HEK293 (cell line): ENCODE measurements around the gene NOC2L.

Source experiments
- EGR2 ChIP-seq: fragments of 450-650 bp; formaldehyde crosslinking; IDR thresholded peaks from 2 replicates; pipeline ENCODE4 v1.5.1; 2016; ENCODE audit warnings: low read depth, missing biosample characterization, missing genetic modification characterization
- GLI4 ChIP-seq: fragments of 450-650 bp; formaldehyde crosslinking; IDR thresholded peaks from 2 replicates; pipeline ENCODE4 v1.5.1; 2016; ENCODE audit warnings: missing biosample characterization, missing genetic modification characterization
- GLIS1 ChIP-seq: fragments of 450-650 bp; formaldehyde crosslinking; IDR thresholded peaks from 2 replicates; pipeline ENCODE4 v1.5.1; 2016; ENCODE audit warnings: missing biosample characterization, missing genetic modification characterization
- HOXC10 ChIP-seq: sonication (generic); formaldehyde crosslinking; IDR thresholded peaks from 2 replicates; pipeline ENCODE4 v1.8.1; 2023; ENCODE audit warnings: mild to moderate bottlenecking, missing genetic modification reagents
- KLF9 ChIP-seq: fragments of 450-650 bp; formaldehyde crosslinking; IDR thresholded peaks from 2 replicates; pipeline ENCODE4 v1.5.1; 2016; ENCODE audit warnings: missing biosample characterization, missing genetic modification characterization, low read depth
- OVOL3 ChIP-seq: fragments of 450-650 bp; formaldehyde crosslinking; IDR thresholded peaks from 2 replicates; pipeline ENCODE4 v1.5.1; 2016; ENCODE audit warnings: missing biosample characterization, missing genetic modification characterization
- PRDM1 ChIP-seq: fragments of 450-650 bp; formaldehyde crosslinking; IDR thresholded peaks from 2 replicates; pipeline ENCODE4; 2016; ENCODE audit warnings: missing biosample characterization, missing genetic modification characterization
- SETDB1 ChIP-seq: IDR thresholded peaks from one replicate; pipeline ENCODE4 v1.6.1; 2017; ENCODE audit warnings: mild to moderate bottlenecking, low read length, moderate library complexity, mixed read lengths; ENCODE audit not compliant: insufficient read length
- SP3 ChIP-seq: fragments of 450-650 bp; formaldehyde crosslinking; IDR thresholded peaks from 2 replicates; pipeline ENCODE4 v1.5.1; 2016; ENCODE audit warnings: missing biosample characterization, missing genetic modification characterization
- SP7 ChIP-seq: fragments of 450-650 bp; formaldehyde crosslinking; IDR thresholded peaks from 2 replicates; pipeline ENCODE4 v1.5.1; 2016; ENCODE audit warnings: missing biosample characterization, missing genetic modification characterization
- ZBTB21 ChIP-seq: fragments of 450-650 bp; formaldehyde crosslinking; IDR thresholded peaks from 2 replicates; pipeline ENCODE4 v1.5.1; 2017; ENCODE audit warnings: missing biosample characterization, missing genetic modification characterization
- ZBTB7A ChIP-seq: fragments of 450-650 bp; formaldehyde crosslinking; IDR thresholded peaks from 2 replicates; pipeline ENCODE4 v1.5.1; 2016; ENCODE audit warnings: low read depth, missing biosample characterization, missing genetic modification characterization
- ZFHX2 ChIP-seq: fragments of 450-650 bp; formaldehyde crosslinking; conservative IDR thresholded peaks from 2 replicates; pipeline ENCODE4 v1.5.1; 2016; ENCODE audit warnings: missing biosample characterization, missing genetic modification characterization
- ZFP3 ChIP-seq: fragments of 450-650 bp; formaldehyde crosslinking; IDR thresholded peaks from 2 replicates; pipeline ENCODE4 v1.5.1; 2016; ENCODE audit warnings: low read depth, missing biosample characterization, missing genetic modification characterization
- ZIC2 ChIP-seq: fragments of 450-650 bp; formaldehyde crosslinking; IDR thresholded peaks from 2 replicates; pipeline ENCODE4 v1.5.1; 2016; ENCODE audit warnings: missing biosample characterization, missing genetic modification characterization
- ZNF112 ChIP-seq: fragments of 450-650 bp; formaldehyde crosslinking; IDR thresholded peaks from 2 replicates; pipeline ENCODE4 v1.5.0; 2017; ENCODE audit warnings: missing biosample characterization, missing genetic modification characterization
- ZNF121 ChIP-seq: fragments of 450-650 bp; formaldehyde crosslinking; IDR thresholded peaks from 2 replicates; pipeline ENCODE4 v1.5.1; 2016; ENCODE audit warnings: missing biosample characterization, missing genetic modification characterization
- ZNF184 ChIP-seq: fragments of 450-650 bp; IDR thresholded peaks from 2 replicates; pipeline ENCODE4 v1.5.1; 2018; ENCODE audit warnings: missing biosample characterization, mild to moderate bottlenecking, missing genetic modification characterization
- ZNF292 ChIP-seq: fragments of 450-650 bp; formaldehyde crosslinking; IDR thresholded peaks from 2 replicates; pipeline ENCODE4 v1.5.1; 2016; ENCODE audit warnings: low read depth, missing biosample characterization, missing genetic modification characterization, borderline replicate concordance
- ZNF366 ChIP-seq: fragments of 450-650 bp; formaldehyde crosslinking; conservative IDR thresholded peaks from 2 replicates; pipeline ENCODE4 v1.5.1; 2016; ENCODE audit warnings: missing biosample characterization, missing genetic modification characterization
- ZNF433 ChIP-seq: fragments of 450-650 bp; formaldehyde crosslinking; IDR thresholded peaks from 2 replicates; pipeline ENCODE4 v1.5.1; 2016; ENCODE audit warnings: missing biosample characterization, missing genetic modification characterization, low read depth
- ZNF48 ChIP-seq: fragments of 450-650 bp; formaldehyde crosslinking; IDR thresholded peaks from 2 replicates; pipeline ENCODE4 v1.5.1; 2016; ENCODE audit warnings: missing biosample characterization, missing genetic modification characterization
- ZNF501 ChIP-seq: fragments of 450-650 bp; formaldehyde crosslinking; IDR thresholded peaks from 2 replicates; pipeline ENCODE4 v1.5.1; 2016; ENCODE audit warnings: missing biosample characterization, missing genetic modification characterization
- ZNF529 ChIP-seq: fragments of 450-650 bp; formaldehyde crosslinking; IDR thresholded peaks from 2 replicates; pipeline ENCODE4 v1.5.1; 2017; ENCODE audit warnings: missing genetic modification characterization, missing biosample characterization; ENCODE audit not compliant: insufficient replicate concordance
- ZNF670 ChIP-seq: fragments of 450-650 bp; formaldehyde crosslinking; IDR thresholded peaks from 2 replicates; pipeline ENCODE4 v1.5.1; 2016; ENCODE audit warnings: missing biosample characterization, missing genetic modification characterization, low read depth
- ZNF707 ChIP-seq: fragments of 450-650 bp; formaldehyde crosslinking; IDR thresholded peaks from 2 replicates; pipeline ENCODE4 v1.5.1; 2016; ENCODE audit warnings: missing biosample characterization, missing genetic modification characterization
- ZXDB ChIP-seq: fragments of 450-650 bp; formaldehyde crosslinking; IDR thresholded peaks from 2 replicates; pipeline ENCODE4 v1.5.1; 2016; ENCODE audit warnings: missing biosample characterization, missing genetic modification characterization
- TF ChIP-seq, protein P1 (sequence below): fragments of 450-650 bp; formaldehyde crosslinking; IDR thresholded peaks from 2 replicates; pipeline ENCODE4 v1.5.1; 2016; ENCODE audit warnings: missing biosample characterization, missing genetic modification characterization
- TF ChIP-seq, protein P2 (sequence below): fragments of 450-650 bp; formaldehyde crosslinking; IDR thresholded peaks from 2 replicates; pipeline ENCODE4 v1.5.1; 2016; ENCODE audit warnings: missing biosample characterization, missing genetic modification characterization
- TF ChIP-seq, protein P3 (sequence below): fragments of 450-650 bp; formaldehyde crosslinking; IDR thresholded peaks from 2 replicates; pipeline ENCODE4 v1.5.1; 2016; ENCODE audit warnings: missing biosample characterization, missing genetic modification characterization
- TF ChIP-seq, protein P4 (sequence below): fragments of 450-650 bp; formaldehyde crosslinking; optimal IDR thresholded peaks from 2 replicates; pipeline ENCODE3; 2016; ENCODE audit warnings: missing biosample characterization, mild to moderate bottlenecking, missing genetic modification characterization
- TF ChIP-seq, protein P5 (sequence below): fragments of 450-650 bp; formaldehyde crosslinking; IDR thresholded peaks from 2 replicates; pipeline ENCODE4 v1.5.1; 2016; ENCODE audit warnings: missing biosample characterization, missing genetic modification characterization
- TF ChIP-seq, protein P6 (sequence below): fragments of 450-650 bp; formaldehyde crosslinking; IDR thresholded peaks from 2 replicates; pipeline ENCODE4 v1.5.1; 2017; ENCODE audit warnings: missing biosample characterization, mild to moderate bottlenecking, missing genetic modification characterization, moderate library complexity

The NOC2L gene

DNA sequence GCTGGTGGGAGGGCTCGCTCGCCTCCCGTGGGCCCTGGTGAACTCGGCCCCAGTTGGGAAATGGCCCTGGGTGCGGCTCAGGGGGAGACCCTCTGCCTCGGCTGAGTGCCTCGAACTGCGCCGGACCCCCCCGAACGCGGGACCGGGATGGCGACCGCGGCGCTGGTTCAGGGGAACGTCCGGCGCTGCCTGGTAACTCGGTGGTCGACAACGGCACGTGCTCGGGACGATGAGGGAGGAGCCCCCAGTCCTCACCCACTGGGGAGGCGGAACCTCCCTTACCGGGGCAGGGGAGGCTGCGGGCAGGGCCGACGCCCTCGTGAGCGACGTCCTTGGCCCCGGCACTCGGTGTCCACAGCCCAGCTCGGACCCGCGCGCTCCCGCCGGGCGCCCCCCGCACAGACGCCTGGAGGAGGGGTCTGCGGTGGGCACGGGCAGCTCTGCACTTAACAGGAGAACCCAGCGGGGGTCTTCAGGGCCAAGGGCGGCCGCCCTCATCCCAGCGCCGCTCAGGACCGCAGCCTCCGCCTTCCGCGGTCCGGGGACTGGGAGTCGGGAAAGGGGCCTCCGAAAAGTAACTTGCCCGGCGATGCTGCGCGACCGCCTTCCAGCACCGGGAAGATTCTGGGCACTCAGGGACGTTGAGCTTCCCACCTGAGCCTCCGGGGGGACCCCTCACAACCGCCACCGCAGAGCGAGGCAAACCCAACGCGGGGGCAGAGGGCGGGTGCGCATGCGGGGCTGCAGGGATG lies 39.1 kb upstream of the NOC2L start (continued):
- TF ChIP-seq ZNF121 (tag by site-specific recombination) = no peak
- TF ChIP-seq SP3 (tag by site-specific recombination) = peak; percentile 74
- TF ChIP-seq ZNF184 = no peak
- no peak; the same call in none of the 2 replicates for TF ChIP-seq ZXDB (tag by site-specific recombination)
- TF ChIP-seq, protein P1, sequence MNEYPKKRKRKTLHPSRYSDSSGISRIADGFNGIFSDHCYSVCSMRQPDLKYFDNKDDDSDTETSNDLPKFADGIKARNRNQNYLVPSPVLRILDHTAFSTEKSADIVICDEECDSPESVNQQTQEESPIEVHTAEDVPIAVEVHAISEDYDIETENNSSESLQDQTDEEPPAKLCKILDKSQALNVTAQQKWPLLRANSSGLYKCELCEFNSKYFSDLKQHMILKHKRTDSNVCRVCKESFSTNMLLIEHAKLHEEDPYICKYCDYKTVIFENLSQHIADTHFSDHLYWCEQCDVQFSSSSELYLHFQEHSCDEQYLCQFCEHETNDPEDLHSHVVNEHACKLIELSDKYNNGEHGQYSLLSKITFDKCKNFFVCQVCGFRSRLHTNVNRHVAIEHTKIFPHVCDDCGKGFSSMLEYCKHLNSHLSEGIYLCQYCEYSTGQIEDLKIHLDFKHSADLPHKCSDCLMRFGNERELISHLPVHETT (tag by site-specific recombination) = no peak; the same call in 1 of the 2 replicates
- peak; percentile 74; the same call in 1 of the 2 replicates for TF ChIP-seq SP7 (tag by site-specific recombination)
- peak; percentile 71; the same call in 1 of the 2 replicates for TF ChIP-seq GLI4 (tag by site-specific recombination)
- TF ChIP-seq OVOL3 (tag by site-specific recombination) = peak; percentile 6; the same call in 1 of the 2 replicates
- 0 out of 2 replicates have a peak, but pooled peaks have one; percentile 16 for TF ChIP-seq KLF9
- TF ChIP-seq, protein P2, sequence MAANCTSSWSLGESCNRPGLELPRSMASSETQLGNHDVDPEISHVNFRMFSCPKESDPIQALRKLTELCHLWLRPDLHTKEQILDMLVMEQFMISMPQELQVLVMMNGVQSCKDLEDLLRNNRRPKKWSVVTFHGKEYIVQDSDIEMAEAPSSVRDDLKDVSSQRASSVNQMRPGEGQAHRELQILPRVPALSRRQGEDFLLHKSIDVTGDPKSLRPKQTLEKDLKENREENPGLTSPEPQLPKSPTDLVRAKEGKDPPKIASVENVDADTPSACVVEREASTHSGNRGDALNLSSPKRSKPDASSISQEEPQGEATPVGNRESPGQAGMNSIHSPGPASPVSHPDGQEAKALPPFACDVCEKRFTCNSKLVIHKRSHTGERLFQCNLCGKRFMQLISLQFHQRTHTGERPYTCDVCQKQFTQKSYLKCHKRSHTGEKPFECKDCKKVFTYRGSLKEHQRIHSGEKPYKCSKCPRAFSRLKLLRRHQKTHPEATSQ = 0 out of 2 replicates have a peak, but pooled peaks have one; percentile 17
- no peak for TF ChIP-seq ZNF292
- TF ChIP-seq ZFP3 (tag by site-specific recombination) = no peak
- TF ChIP-seq, protein P3, sequence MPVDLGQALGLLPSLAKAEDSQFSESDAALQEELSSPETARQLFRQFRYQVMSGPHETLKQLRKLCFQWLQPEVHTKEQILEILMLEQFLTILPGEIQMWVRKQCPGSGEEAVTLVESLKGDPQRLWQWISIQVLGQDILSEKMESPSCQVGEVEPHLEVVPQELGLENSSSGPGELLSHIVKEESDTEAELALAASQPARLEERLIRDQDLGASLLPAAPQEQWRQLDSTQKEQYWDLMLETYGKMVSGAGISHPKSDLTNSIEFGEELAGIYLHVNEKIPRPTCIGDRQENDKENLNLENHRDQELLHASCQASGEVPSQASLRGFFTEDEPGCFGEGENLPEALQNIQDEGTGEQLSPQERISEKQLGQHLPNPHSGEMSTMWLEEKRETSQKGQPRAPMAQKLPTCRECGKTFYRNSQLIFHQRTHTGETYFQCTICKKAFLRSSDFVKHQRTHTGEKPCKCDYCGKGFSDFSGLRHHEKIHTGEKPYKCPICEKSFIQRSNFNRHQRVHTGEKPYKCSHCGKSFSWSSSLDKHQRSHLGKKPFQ (tag by site-specific recombination) = 0 out of 2 replicates have a peak, but pooled peaks have one; percentile 24
- TF ChIP-seq PRDM1 (tag by site-specific recombination) = no peak
- TF ChIP-seq ZNF670 (tag by site-specific recombination) = no peak
- 0 out of 2 replicates have a peak, but pooled peaks have one; percentile 39 for TF ChIP-seq EGR2 (tag by site-specific recombination)
- TF ChIP-seq ZIC2 (tag by site-specific recombination) = peak; percentile 95
- TF ChIP-seq ZNF112 = no peak
- TF ChIP-seq ZNF501 (tag by site-specific recombination) = peak; percentile 57; the same call in 1 of the 2 replicates
- no peak for TF ChIP-seq ZNF529 (tag by site-specific recombination)
- TF ChIP-seq SETDB1 = no peak
- TF ChIP-seq, protein P4, sequence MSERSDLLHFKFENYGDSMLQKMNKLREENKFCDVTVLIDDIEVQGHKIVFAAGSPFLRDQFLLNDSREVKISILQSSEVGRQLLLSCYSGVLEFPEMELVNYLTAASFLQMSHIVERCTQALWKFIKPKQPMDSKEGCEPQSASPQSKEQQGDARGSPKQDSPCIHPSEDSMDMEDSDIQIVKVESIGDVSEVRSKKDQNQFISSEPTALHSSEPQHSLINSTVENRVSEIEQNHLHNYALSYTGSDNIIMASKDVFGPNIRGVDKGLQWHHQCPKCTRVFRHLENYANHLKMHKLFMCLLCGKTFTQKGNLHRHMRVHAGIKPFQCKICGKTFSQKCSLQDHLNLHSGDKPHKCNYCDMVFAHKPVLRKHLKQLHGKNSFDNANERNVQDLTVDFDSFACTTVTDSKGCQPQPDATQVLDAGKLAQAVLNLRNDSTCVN (tag by site-specific recombination) = peak; percentile 89
- peak; percentile 65 for TF ChIP-seq ZFHX2 (tag by site-specific recombination)
- TF ChIP-seq ZNF48 = no peak
- no peak for TF ChIP-seq HOXC10 (CRISPR knock-in tag)
- TF ChIP-seq ZNF433 (tag by site-specific recombination) = no peak
- peak; percentile 83 for TF ChIP-seq GLIS1 (tag by site-specific recombination)
- TF ChIP-seq ZNF707 (tag by site-specific recombination) = no peak
- TF ChIP-seq ZBTB7A = peak; percentile 98
- TF ChIP-seq ZNF366 (tag by site-specific recombination) = no peak
- TF ChIP-seq, protein P5, sequence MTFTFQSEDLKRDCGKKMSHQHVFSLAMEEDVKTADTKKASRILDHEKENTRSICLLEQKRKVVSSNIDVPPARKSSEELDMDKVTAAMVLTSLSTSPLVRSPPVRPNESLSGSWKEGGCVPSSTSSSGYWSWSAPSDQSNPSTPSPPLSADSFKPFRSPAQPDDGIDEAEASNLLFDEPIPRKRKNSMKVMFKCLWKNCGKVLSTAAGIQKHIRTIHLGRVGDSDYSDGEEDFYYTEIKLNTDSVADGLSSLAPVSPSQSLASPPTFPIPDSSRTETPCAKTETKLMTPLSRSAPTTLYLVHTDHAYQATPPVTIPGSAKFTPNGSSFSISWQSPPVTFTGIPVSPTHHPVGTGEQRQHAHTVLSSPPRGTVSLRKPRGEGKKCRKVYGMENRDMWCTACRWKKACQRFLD (tag by site-specific recombination) = no peak
- TF ChIP-seq, protein P6, sequence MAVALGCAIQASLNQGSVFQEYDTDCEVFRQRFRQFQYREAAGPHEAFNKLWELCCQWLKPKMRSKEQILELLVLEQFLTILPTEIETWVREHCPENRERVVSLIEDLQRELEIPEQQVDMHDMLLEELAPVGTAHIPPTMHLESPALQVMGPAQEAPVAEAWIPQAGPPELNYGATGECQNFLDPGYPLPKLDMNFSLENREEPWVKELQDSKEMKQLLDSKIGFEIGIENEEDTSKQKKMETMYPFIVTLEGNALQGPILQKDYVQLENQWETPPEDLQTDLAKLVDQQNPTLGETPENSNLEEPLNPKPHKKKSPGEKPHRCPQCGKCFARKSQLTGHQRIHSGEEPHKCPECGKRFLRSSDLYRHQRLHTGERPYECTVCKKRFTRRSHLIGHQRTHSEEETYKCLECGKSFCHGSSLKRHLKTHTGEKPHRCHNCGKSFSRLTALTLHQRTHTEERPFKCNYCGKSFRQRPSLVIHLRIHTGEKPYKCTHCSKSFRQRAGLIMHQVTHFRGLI (tag by site-specific recombination) = no peak; the same call in 1 of the 2 replicates
- TF ChIP-seq ZBTB21 (tag by site-specific recombination) = no peak
